NCI-H748 (cell line): ENCODE data around the gene BNC1.
"Not testable (repeated sequence)": the region's sequence is repeated elsewhere in the genome, so short reads cannot be mapped to it uniquely, and the experiment has no call there.

Source experiments
- DNase-seq: peaks from one replicate; lab custom pipeline; 2025; ENCODE audit not compliant: unreplicated experiment; lab: John Stamatoyannopoulos, UW

Gene BNC1

DNA sequence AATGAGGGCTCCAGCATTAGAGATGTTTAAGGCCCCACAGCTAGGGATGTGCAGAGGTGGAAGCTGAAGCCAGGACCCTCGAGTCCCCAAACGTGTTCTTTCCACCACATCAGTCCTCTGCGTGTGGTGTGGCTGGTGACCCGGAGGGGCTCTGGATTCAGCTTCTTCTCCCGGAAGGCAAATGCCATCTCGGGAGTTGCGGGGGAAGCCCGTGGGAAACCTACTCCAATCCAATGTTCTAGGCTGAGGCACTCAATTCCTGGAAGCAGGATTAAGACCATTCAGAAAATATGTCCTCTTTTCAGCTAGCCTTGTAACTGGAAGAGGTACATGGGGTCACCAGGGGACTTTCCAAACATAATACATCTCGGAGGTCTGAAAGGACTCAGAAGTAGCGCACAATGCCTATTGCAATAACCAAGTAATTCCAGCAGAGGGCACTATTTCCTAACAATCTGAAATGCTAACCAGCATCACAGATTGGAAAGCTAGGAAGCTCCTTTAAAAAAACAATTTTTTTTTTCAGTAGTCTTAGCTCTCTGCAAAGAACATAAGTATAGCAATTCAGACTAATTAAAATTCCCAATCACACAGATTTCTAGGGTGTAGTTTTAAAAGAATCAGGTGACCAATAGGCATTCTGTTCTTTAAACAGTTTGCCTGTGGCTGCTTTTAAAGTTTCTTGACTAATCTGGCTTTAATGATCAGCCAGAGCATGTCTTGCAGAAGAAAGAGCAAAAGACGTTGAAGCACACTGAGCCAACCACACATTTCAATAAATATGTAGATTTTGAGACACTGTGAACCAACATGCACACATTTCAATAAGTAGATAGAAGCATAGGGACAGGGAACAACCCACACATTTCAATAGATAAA, 36.1 kb downstream of the BNC1 start:
- DNase-seq, result peak; percentile 40

DNA sequence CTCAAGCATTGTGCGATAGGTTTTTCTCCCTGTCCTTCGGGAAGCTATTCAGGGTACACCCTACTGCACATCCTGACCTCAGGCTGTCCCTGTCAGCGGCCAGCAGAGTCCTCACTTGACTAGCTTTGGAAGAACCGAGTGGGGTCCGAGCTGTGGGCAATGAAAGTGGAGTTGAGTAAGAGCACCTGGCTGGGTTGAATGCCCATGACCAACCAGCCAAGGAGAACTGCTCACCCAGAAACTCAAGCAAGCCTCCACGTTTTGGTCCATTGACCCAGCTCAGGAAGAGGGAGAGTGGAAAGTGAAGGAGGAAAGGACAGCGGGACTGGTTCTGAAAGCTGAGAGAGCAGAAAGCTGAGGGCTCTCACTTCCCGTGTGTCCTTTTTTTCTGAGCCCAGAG, 40.8 kb downstream of the BNC1 start:
- no peak for DNase-seq

DNA sequence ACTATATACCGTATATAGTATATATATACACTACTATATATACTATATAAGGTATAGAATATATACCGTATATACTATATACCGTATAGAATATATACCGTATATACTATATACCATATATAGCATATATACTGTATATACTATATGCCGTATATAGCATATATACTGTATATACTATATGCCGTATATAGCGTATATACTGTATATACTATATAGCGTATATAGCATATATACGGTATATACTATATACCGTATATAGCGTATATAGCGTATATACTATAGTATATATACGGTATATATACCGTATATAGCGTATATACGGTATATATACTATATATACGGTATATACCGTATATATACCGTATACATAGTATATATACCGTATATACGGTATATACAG, 54.2 kb downstream of the BNC1 start:
- DNase-seq, result no peak

DNA sequence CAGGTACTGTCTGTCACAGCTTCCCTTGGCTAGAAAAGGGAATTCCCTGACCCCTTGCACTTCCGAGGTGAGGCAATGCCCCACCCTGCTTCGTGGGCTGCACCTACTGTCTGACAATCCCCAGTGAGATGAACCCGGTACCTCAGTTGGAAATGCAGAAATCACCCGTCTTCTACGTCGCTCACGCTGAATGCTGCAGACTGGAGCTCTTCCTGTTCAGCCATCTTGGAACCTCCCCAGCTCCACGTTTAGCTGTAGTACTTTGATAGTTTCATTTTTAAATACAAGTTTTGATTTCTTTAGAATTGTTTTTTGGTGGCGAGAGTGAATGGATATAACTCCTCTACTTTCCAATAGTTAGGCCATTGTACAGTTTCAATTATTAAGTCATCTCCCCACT, 59.0 kb downstream of the BNC1 start:
- no peak for DNase-seq

DNA sequence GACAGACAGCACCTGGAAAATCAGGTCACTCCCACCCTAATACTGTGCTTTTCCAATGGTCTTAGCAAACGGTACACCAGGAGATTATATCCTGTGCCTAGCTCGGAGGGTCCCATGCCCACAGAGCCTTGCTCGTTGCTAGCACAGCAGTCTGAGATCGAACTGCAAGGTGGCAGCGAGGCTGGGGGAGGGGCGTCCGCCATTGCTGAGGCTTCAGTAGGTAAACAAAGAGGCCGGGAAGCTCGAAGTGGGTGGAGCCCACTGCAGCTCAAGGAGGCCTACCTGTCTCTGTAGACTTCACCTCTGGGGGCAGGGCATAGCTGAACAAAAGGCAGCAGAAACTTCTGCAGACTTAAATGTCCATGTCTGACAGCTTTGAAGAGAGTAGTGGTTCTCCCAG, 62.7 kb downstream of the BNC1 start:
- DNase-seq, result not testable (repeated sequence)

DNA sequence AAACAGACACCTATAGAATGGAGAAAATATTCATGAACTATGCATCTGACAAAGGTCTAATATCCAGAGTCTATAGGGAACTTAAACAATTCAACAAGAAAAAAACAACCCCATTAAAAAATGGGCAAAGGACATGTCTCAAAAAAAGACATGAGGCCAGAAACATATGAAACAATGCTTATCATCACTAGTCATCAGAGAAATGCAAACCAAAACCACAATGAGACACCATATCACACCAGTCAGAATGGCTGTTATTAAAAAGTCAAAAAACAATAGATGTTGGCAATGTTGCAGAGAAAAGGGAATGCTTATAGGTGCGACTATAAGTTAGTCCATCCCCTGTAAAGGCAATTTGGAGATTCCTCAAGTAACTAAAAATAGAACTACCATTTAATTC, 65.4 kb downstream of the BNC1 start:
- no peak for DNase-seq

DNA sequence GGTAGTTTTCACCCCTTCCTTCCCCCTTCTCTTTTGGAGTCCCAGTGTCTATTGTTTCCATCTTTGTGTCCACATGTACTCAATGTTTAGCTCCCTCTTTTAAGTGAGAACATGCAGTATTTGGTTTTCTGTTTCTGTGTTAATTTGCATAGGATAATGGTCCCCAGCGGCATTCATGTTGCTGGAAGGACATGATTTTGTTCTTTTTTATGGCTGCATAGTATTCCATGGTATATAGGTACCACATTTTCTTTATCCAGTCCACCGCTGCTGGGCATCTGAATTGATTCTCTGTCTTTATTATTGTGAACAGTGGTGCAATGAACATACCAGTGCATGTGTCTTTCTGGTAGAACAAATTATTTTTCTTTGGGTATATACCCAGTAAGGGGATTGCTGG, 69.2 kb downstream of the BNC1 start:
- DNase-seq, result no peak

DNA sequence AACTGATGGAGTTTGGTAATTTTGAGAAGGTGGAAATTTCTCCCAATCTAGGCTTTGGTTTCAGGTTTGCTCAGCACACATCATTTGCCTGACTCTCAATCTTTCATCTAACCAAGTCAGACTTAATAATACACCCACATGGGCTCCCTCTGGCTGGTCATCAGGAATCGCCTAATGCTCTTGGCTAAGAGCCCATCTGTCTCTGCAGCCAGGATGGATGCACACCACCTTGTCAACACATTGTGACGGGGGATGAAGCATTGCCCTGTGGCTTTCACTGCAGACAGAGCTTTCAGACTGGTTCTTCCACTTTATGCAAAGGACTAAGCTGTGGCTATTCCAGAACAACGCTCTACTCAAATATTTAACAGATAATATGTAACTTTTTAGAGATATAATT, 73.8 kb downstream of the BNC1 start:
- peak; percentile 52 for DNase-seq

DNA sequence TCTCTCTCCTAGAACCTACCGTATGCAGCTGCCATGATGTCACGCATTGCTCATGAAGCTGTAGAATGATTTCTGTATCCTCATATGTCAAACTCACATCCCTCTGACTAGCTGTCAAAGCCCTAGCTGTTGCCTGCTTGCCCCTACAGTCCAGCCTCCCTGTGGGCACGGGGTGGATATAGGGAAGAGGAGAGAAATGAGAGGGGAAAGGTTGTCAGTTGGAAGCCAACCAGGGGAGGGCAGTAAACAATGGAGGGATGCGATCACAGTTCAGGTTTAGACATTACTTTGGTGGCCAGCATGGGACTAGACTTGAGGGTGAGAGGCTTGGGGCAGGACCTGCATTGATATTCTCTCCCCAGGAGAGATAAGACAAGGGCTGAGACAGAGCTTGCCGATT, 75.1 kb downstream of the BNC1 start:
- DNase-seq, result peak; percentile 11

DNA sequence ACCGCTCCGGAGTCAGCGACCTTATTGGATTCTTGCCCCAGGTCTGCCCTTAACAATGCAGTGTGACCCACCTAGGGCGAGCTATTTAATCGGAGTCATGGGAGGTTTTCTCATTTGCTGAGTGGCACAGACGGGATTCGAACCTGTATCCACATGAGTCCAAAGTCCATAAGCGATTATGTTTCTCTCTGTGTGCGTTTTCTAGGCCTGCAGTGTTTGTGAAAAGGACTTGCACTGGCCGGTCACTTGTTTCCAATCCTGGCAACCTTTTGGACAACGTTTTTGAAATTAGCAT, 76.2 kb downstream of the BNC1 start:
- DNase-seq, result no peak

DNA sequence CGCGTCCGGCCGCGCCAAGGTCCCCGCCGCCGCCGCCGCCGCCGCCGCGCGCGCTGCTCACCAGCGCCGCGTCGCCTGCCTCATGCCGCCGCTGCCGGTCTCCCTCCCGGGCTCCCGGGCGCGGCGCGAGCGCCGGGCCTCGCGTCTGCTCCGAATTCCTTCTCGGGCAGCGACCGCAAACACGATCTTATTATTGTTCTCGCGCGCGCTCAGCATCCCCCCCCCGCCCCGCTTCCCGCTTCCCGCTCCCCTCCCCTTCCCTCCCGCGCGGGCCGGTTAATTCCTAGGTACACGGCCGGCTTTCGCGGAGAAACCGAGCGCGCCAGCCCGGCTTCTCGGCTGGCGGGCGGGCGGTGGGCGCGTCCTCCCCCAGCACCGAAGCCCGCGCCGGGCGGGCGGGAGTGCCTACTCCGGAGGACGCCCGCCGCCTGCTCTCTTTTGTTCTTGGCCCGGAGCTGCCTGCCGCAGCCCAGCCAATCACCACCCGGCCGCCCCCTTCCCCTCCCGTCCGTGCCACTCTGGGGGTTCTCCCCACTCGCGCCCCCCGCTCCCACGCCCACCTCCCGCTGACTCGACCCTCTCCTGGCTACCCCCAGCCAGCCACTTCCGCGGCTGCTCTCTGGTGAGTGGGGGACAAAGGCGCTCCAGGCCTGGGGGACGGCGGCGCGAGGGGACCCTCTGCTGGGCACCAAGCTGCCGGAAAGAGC, 76.7 kb downstream of the BNC1 start, which contains the start of gene HDGFL3:
Gene HDGFL3 (minus strand): TSS at position 164 of the 707 bp plus-strand sequence. CDS start 409 bp downstream, outside the sequence.
- DNase-seq, result peak; percentile 75

DNA sequence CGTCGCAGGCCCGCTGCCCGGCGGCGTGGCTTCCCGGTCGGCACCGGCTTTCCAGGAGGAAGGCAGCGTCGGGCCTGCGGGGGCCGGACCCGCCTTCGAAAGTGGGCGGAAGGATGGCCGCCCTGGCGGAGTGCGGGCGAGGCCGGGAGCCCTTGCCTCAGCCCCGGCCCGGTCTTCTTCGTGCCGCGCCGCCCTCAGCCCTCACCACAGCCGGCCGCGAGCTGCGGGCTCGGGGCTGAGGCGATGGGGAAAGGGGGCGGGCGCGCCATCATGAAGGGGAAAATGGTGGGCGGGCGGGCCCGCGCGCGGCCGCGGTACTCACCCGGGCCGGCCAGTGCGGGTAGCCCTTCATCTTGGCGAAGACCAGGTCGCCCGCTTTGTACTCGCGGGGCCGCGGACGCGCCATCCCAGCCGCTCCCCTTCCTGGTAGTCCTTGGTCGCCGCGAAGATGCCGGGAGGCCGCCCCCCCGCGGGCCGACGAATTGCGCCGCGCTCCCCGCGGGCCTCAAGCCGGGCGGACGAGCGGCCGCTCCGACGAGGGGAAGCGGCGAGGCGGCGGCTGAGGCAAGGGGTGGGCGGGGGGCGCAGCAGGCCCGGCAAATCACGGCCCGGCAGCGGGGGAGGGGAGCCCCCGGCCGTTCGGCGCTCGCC, 77.3 kb downstream of the BNC1 start:
- peak; percentile 70 for DNase-seq

DNA sequence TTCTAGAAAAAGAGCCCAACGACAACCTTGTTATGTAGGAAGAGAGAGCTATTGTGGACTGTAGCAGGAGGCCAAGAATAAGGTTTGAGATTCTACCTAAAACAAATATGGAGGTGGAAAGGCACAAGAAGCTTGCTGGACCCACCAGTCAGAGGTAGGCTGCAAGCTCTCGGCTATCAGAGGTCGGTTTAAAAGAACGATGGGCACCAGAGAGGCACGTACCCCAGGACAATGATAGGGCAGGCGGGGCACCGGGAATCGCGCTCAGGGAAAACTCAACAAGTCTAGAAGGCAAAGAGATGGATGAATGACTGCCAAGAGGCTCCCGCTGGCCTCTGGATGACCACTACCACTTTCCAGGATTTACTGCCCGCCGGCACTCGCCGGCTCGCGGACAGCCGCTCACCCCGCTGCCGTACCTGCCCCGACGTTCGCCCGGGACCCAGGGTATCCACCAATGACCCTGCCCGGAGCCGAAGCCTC, 77.9 kb downstream of the BNC1 start:
- peak; percentile 52 for DNase-seq
